Liver (tissue), 9 donors: ENCODE results near the gene PARN. TPM values are rescaled to one million over a fixed set of nuclear protein-coding genes. Genes with fewer than 3 reads are reported as not detected.

Experiments
- DNase-seq: peaks from one replicate; pipeline ENCODE4 v3.0.0-alpha.2; 2017; ENCODE audit warnings: low spot score
- H3K27ac ChIP-seq, 2 donors: one replicate each; pipeline ENCODE4 v1.7.0; 2013; ENCODE audit warnings: inconsistent platforms in 2 of 2, low read length in 2 of 2, control low read depth in 1 of 2, low read depth in 1 of 2, mild to moderate bottlenecking in 1 of 2
- H3K27me3 ChIP-seq, 4 donors: one replicate each; pipeline versions ENCODE4 v1.6.1 to v1.7.0; 2013; ENCODE audit warnings: low read length in 3 of 4, inconsistent platforms in 1 of 4, mild to moderate bottlenecking in 1 of 4, moderate library complexity in 1 of 4; ENCODE audit not compliant: control insufficient read depth in 4 of 4, insufficient read depth in 4 of 4
- H3K36me3 ChIP-seq, 4 donors: one replicate each; pipeline versions ENCODE4 v1.6.1 to v1.7.0; 2013; ENCODE audit warnings: low read length in 3 of 4, mild to moderate bottlenecking in 3 of 4, low read depth in 1 of 4, moderate library complexity in 1 of 4; ENCODE audit not compliant: control insufficient read depth in 4 of 4, insufficient read depth in 3 of 4
- H3K4me1 ChIP-seq, 4 donors: one replicate each; pipeline versions ENCODE4 v1.6.1 to v1.7.0; 2013; ENCODE audit warnings: low read length in 3 of 4, mild to moderate bottlenecking in 3 of 4, moderate library complexity in 1 of 4; ENCODE audit not compliant: control insufficient read depth in 4 of 4, insufficient read depth in 4 of 4
- H3K4me3 ChIP-seq, 3 donors: one replicate each; pipeline versions ENCODE4 v1.6.1 to v1.7.0; 2013; ENCODE audit warnings: low read length in 3 of 3, control low read depth in 1 of 3, low read depth in 1 of 3, mild to moderate bottlenecking in 1 of 3
- H3K9ac ChIP-seq, 2 donors: one replicate each; pipeline ENCODE4 v1.7.0; 2013; ENCODE audit warnings: low read length in 2 of 2, mild to moderate bottlenecking in 2 of 2, moderate library complexity in 2 of 2, control low read depth in 1 of 2, low read depth in 1 of 2
- H3K9me3 ChIP-seq, 4 donors: one replicate each; pipeline versions ENCODE4 v1.6.1 to v1.7.0; 2013; ENCODE audit warnings: low read length in 3 of 4; ENCODE audit not compliant: control insufficient read depth in 4 of 4
- ATF3 ChIP-seq: IDR thresholded peaks from 2 replicates; pipeline ENCODE4 v1.6.1; 2016; ENCODE audit warnings: antibody characterized with exemption
- CTCF ChIP-seq: fragments of 150-350 bp; IDR thresholded peaks from 2 replicates; pipeline ENCODE4 v1.5.1; 2017; ENCODE audit warnings: improper control_type of control experiment, low read depth, low read length; ENCODE audit not compliant: missing input control
- EGR1 ChIP-seq, 2 donors: IDR thresholded peaks; 2 replicates each; pipeline ENCODE4 v1.6.1; 2016 to 2018; ENCODE audit warnings: antibody characterized with exemption in 2 of 2, low read depth in 2 of 2
- FOXA1 ChIP-seq: IDR thresholded peaks from 2 replicates; pipeline ENCODE4 v1.6.1; 2016; ENCODE audit warnings: antibody characterized with exemption
- FOXA2 ChIP-seq: IDR thresholded peaks from 2 replicates; pipeline ENCODE4 v1.6.1; 2016; ENCODE audit warnings: antibody characterized with exemption
- HNF4A ChIP-seq, 2 donors: conservative IDR thresholded peaks; 2 replicates each; pipeline ENCODE4 v1.6.1; 2016; ENCODE audit warnings: antibody characterized with exemption in 2 of 2, mild to moderate bottlenecking in 2 of 2
- HNF4G ChIP-seq: IDR thresholded peaks from 2 replicates; pipeline ENCODE4 v1.6.1; 2016; ENCODE audit warnings: antibody characterized with exemption
- JUND ChIP-seq, 2 donors: IDR thresholded peaks; 2 replicates each; pipeline ENCODE4 v1.6.1; 2016; ENCODE audit warnings: antibody characterized with exemption in 2 of 2
- MAX ChIP-seq: IDR thresholded peaks from 2 replicates; pipeline ENCODE4 v1.6.1; 2016; ENCODE audit warnings: antibody characterized with exemption
- NR2F2 ChIP-seq: IDR thresholded peaks from 2 replicates; pipeline ENCODE4 v1.6.1; 2016; ENCODE audit warnings: antibody characterized with exemption
- RAD21 ChIP-seq, 2 donors: IDR thresholded peaks; 2 replicates each; pipeline ENCODE4 v1.6.1; 2016; ENCODE audit warnings: antibody characterized with exemption in 2 of 2, mild to moderate bottlenecking in 2 of 2
- REST ChIP-seq: IDR thresholded peaks from 2 replicates; pipeline ENCODE4 v1.6.1; 2016; ENCODE audit warnings: antibody characterized with exemption, mild to moderate bottlenecking
- RXRA ChIP-seq, 2 donors: IDR thresholded peaks; 2 replicates each; pipeline ENCODE4 v1.6.1; 2017 to 2018; ENCODE audit warnings: antibody characterized with exemption in 2 of 2, mild to moderate bottlenecking in 1 of 2
- SP1 ChIP-seq: IDR thresholded peaks from 2 replicates; pipeline ENCODE4 v1.6.1; 2018; ENCODE audit warnings: antibody characterized with exemption, mild to moderate bottlenecking
- TAF1 ChIP-seq: conservative IDR thresholded peaks from 2 replicates; pipeline ENCODE4 v1.6.1; 2016; ENCODE audit warnings: antibody characterized with exemption, mild to moderate bottlenecking
- YY1 ChIP-seq: IDR thresholded peaks from 2 replicates; pipeline ENCODE4 v1.6.1; 2016; ENCODE audit warnings: antibody characterized with exemption, mild to moderate bottlenecking
- ZBTB33 ChIP-seq: IDR thresholded peaks from 2 replicates; pipeline ENCODE4 v1.6.1; 2016; ENCODE audit warnings: antibody characterized with exemption
- WGBS: extraction: QIAGEN DNeasy Blood & Tissue Kit; methylation state at CpG from one replicate; pipeline ENCODE4 v1.1.7; 2013; 5-methylcytosine and 5-hydroxymethylcytosine counted together
- polyA plus RNA-seq, 2 donors: library from polyadenylated mRNA; stranded (reverse) in 1 of 2; unstranded in 1 of 2; fragments of 200-250 nt in 1 of 2; fragments of >200 nt in 1 of 2; fragmentation: Nextera tagmentation in 1 of 2; extraction: Ambion mirVana in 1 of 2; gene quantifications; one replicate each; pipeline versions ENCODE4 v1.2.1 to v1.2.3, GENCODE V29; 2013 to 2015
- total RNA-seq, 2 donors: library from RNA; depleted of rRNA; stranded (reverse); fragments of >200 nt; gene quantifications; one replicate each; pipeline ENCODE4 v1.2.3, GENCODE V29; 2014
- donor health status: healthy.
- donor health status: healthy.
- donor health status: healthy.
- donor health status: healthy.
- donor health status: healthy.

Gene PARN
- total and polyA plus RNA-seq, 4 donors, result 7.9 to 19.7 (median 9.7) TPM

GRCh38 chr16:14448879-14449278 is 181.2 kb downstream of the PARN start (continued):
- no peak for TF ChIP-seq REST

- H3K27me3 ChIP-seq, result no peaks in the 10 kb centered on the region
- H3K4me3 ChIP-seq, result no peak overlapping the region
- no peak overlapping the region for H3K9ac ChIP-seq
- 98% methylated on average over 5 of the region's 5 CpGs for WGBS
- TF ChIP-seq FOXA2 (no peak), MAX (no peak), TAF1 (no peak), REST (no peak), CTCF (no peak), NR2F2 (no peak), RAD21 (IDR thresholded peaks at IDR 0.05) (no peak), SP1 (no peak), YY1 (no peak), EGR1 (IDR thresholded peaks at IDR 0.05; ENCODE audit: low read depth in 2 of 2) (no peak)
- no peak for DNase-seq
- no peak overlapping the region for H3K27ac ChIP-seq
- H3K36me3 ChIP-seq, result peaks cover 0 to 5% (median 0%) of the 10 kb centered on the region in 4 donors
- H3K9me3 ChIP-seq, result no peaks in the 10 kb centered on the region
- H3K4me1 ChIP-seq, result no peaks in the 10 kb centered on the region
These were observed 182.3 kb downstream of the PARN start for GRCh38 chr16:14447783-14448182.

- peaks cover 0 to 5% (median 0%) of the 10 kb centered on the region in 4 donors for H3K36me3 ChIP-seq
- no peak for DNase-seq
- no peak for TF ChIP-seq HNF4G
- TF ChIP-seq RXRA (IDR thresholded peaks at IDR 0.05), result no peak
- no peak for TF ChIP-seq ZBTB33
- TF ChIP-seq TAF1, result no peak
- no peak for TF ChIP-seq NR2F2
- no peak for TF ChIP-seq JUND (IDR thresholded peaks at IDR 0.05)
- no peak for TF ChIP-seq HNF4A (conservative IDR thresholded peaks at IDR 0.05)
- no peak for TF ChIP-seq RAD21 (IDR thresholded peaks at IDR 0.05)
- no peak for TF ChIP-seq FOXA1
- TF ChIP-seq FOXA2, result no peak
- TF ChIP-seq YY1, result no peak
- TF ChIP-seq ATF3, result no peak
- TF ChIP-seq EGR1 (IDR thresholded peaks at IDR 0.05; ENCODE audit: low read depth in 2 of 2), result no peak
- no peak for TF ChIP-seq SP1
These were observed 183.3 kb downstream of the PARN start for GRCh38 chr16:14446796-14447195.

More at GRCh38 chr16:14446796-14447195, 183.3 kb downstream of the PARN start:
- Histone ChIP-seq H3K9me3 (no peaks in the 10 kb centered on the region), H3K4me1 (no peaks in the 10 kb centered on the region), H3K27ac (no peak overlapping the region), H3K9ac (no peak overlapping the region), H3K27me3 (no peaks in the 10 kb centered on the region), H3K4me3 (no peak overlapping the region)
- 90% methylated on average over 5 of the region's 5 CpGs for WGBS
